Epithelial cell of proximal tubule (primary cell): ENCODE measurements around the gene BZW2. TPM values are rescaled to one million over a fixed set of nuclear protein-coding genes. Genes with fewer than 3 reads are reported as not detected.

ENCODE experiments used
- DNase-seq: peaks from one replicate; pipeline ENCODE4 v3.0.0-alpha.2; 2011; ENCODE audit warnings: low read depth
- H3K4me3 ChIP-seq: 2 replicates; pipeline ENCODE4 v1.5.1; 2011; ENCODE audit warnings: low read depth, mild to moderate bottlenecking, low read length
- CTCF ChIP-seq: conservative IDR thresholded peaks from 2 replicates; pipeline ENCODE4 v1.5.1; 2012; ENCODE audit warnings: low read depth, mild to moderate bottlenecking, low read length
- total RNA-seq: library from RNA; depleted of rRNA; stranded (reverse); fragments of >200 nt; gene quantifications from 2 replicates; pipeline ENCODE4 v1.2.3, GENCODE V29; 2015

BZW2 gene
- total RNA-seq, 1 donor from 2014 or later = 102 TPM

GRCh38 chr7:16627236-16627635 lies 18.7 kb upstream of the BZW2 start:
- DNase-seq = no peak
- H3K4me3 ChIP-seq = no peak overlapping the region
- no peak for TF ChIP-seq CTCF

DNA sequence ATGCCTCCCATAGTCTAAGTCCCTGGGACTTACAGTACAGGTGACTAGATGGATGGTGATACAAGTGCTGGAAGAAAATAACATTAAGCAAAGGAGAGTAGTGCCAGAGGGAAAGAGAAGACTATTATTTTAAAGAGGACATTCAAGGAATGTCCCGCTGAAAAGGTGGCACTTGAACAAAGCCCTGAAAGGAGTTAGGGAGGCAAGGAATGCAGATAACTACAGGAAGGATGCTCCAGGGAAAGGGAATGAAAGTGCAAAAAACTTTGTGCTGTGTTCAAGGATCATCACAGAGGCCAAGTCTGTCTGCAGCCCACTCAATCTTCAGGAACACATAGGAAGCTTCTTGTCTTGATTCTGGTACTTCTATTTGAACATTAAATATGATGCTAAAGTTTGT lies 15.3 kb upstream of the BZW2 start:
- no peak for DNase-seq
- no peak overlapping the region for H3K4me3 ChIP-seq

DNA sequence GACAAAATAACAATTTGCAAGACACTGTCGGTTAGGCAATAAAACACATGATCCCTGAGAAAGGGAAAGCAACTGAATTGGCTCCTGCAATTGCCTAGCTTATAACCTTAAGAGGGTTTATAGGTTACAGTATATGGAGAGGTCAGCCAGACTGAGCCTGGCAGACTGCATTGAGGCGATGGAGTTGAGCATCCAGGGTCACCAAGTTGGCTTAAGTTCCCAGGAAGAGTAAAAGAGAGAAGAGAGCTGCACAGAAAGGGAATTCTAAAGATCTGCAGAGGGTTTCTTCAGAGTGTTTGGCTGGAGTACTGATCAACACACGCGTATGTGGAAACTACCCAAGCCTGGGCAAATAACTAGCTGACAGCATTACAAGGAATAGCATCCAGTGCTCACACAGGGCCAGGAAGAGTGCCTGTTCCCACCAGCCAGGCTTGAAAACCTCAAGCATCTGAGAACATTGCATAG lies 11.7 kb upstream of the BZW2 start:
- no peak overlapping the region for H3K4me3 ChIP-seq
- TF ChIP-seq CTCF = no peak
- no peak for DNase-seq

More for the DNA sequence above, 15.3 kb upstream of the BZW2 start:
- no peak for TF ChIP-seq CTCF

DNA sequence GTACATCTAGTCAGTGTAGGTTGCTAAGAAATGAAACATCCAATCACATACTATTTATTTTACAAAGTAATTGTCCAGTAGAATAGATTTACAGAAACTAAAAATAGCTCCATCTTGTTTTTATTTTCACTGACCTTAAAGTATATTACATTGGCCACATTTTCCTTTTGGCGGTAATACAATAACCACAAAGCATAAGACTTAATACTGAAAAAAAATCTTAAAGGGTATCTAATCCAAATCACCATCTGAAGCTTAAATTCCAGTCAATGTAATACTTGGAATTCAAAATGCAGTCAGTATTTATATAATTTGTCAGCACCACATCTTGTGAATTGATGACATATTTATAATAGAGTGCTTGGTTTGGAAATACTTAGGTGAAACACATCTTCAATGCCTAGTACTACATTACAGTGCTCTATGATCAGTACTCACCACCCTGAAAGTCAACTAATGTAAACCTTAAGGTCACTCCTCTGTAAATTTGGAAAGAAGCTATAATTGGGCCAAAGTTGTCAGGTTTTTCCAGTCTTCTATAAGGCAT lies 9.4 kb upstream of the BZW2 start:
- no peak for TF ChIP-seq CTCF
- H3K4me3 ChIP-seq = no peak overlapping the region
- DNase-seq = no peak

GRCh38 chr7:16637379-16637778 lies 8.6 kb upstream of the BZW2 start:
- no peak for DNase-seq
- TF ChIP-seq CTCF = no peak
- no peak overlapping the region for H3K4me3 ChIP-seq

GRCh38 chr7:16638282-16639280 lies 7.4 kb upstream of the BZW2 start:
- H3K4me3 ChIP-seq = no peak overlapping the region
- TF ChIP-seq CTCF = no peak
- no peak for DNase-seq
